MCF 10A (cell line): ENCODE data around the gene PHTF2. TPM values are rescaled to one million over a fixed set of nuclear protein-coding genes. Genes with fewer than 3 reads are reported as not detected.
"Not testable (repeated sequence)": the region's sequence is repeated elsewhere in the genome, so short reads cannot be mapped to it uniquely, and the experiment has no call there.

ENCODE experiments used
- BruUV-seq: library from RNA; stranded (reverse); fragments of 400-500 nt; replicated peaks from 2 replicates; lab custom pipeline; 2021; lab: Mats Ljungman, UMichigan
- CTCF ChIA-PET: fragments of 300-600 bp; sonication (Branson Sonifier 250); formaldehyde crosslinking; extraction: SDS; loops from one replicate; lab custom pipeline; 2021; ENCODE audit warnings: antibody characterized with exemption, inconsistent platforms; lab: Yijun Ruan, JAX
- POLR2A ChIA-PET: fragments of 300-600, 350-650 bp; sonication (Branson Sonifier 250); formaldehyde crosslinking; extraction: SDS; loops from one replicate; lab custom pipeline; 2020; ENCODE audit warnings: antibody characterized with exemption, inconsistent platforms; lab: Yijun Ruan, JAX
- DNase-seq: peaks from one replicate; pipeline ENCODE4 v3.0.0-alpha.2; 2018; ENCODE audit not compliant: unreplicated experiment
- H3K27ac Mint-ChIP-seq: one replicate; pipeline ENCODE4 v1.8.0; 2022; ENCODE audit warnings: mild to moderate bottlenecking, low read depth, mixed read lengths; ENCODE audit not compliant: unreplicated experiment
- H3K27me3 Mint-ChIP-seq: one replicate; pipeline ENCODE4 v1.8.0; 2022; ENCODE audit warnings: mixed read lengths; ENCODE audit not compliant: insufficient read depth, unreplicated experiment
- H3K36me3 Mint-ChIP-seq: one replicate; pipeline ENCODE4 v1.8.0; 2022; ENCODE audit warnings: mild to moderate bottlenecking, moderate library complexity, mixed read lengths; ENCODE audit not compliant: insufficient read depth, unreplicated experiment
- H3K4me1 Mint-ChIP-seq: one replicate; pipeline ENCODE4 v1.8.0; 2022; ENCODE audit warnings: mixed read lengths; ENCODE audit not compliant: insufficient read depth, unreplicated experiment
- H3K4me3 Mint-ChIP-seq: one replicate; pipeline ENCODE4 v1.8.0; 2022; ENCODE audit warnings: mild to moderate bottlenecking, moderate library complexity, mixed read lengths; ENCODE audit not compliant: unreplicated experiment
- H3K9me3 Mint-ChIP-seq: one replicate; pipeline ENCODE4 v1.8.0; 2022; ENCODE audit warnings: mixed read lengths; ENCODE audit not compliant: unreplicated experiment
- CTCF ChIP-seq: fragments of 200-600 bp; IDR thresholded peaks from one replicate; pipeline ENCODE4 v1.8.0; 2022; ENCODE audit warnings: antibody characterized with exemption, mild to moderate bottlenecking; ENCODE audit not compliant: unreplicated experiment
- intact Hi-C: fragments of 100-400 bp; cut with micrococcal nuclease; formaldehyde crosslinking; loops from 2 replicates; pipeline ENCODE4 v1.14.1; 2022
- total RNA-seq: library from RNA; stranded (reverse); gene quantifications from 2 replicates; pipeline ENCODE4 v1.2.3, GENCODE V29; 2022

PHTF2 gene
- total RNA-seq, 1 experiment from 2014 or later: 16.0 TPM

GRCh38 chr7:77995717-77996116, 197.1 kb downstream of the PHTF2 start:
- ChIA-PET POLR2A (no interaction called here), CTCF (interaction anchor here (0.9 kb wide), 1 partner anchor 25 kb away, joined by 4 read pairs; no protein-coding TSS in a partner anchor)
- BruUV-seq: no TSS peak
- TF ChIP-seq CTCF: no peak
- no peaks in the 10 kb centered on the region for H3K36me3 Mint-ChIP-seq
- H3K4me3 Mint-ChIP-seq: no peak overlapping the region
- no peaks in the 10 kb centered on the region for H3K9me3 Mint-ChIP-seq
- intact Hi-C loops: no loop called here
- H3K27ac Mint-ChIP-seq: no peak overlapping the region
- no peaks in the 10 kb centered on the region for H3K4me1 Mint-ChIP-seq
- DNase-seq: no peak
- H3K27me3 Mint-ChIP-seq: peaks cover 20% of the 10 kb centered on the region

GRCh38 chr7:77999168-77999567, 200.6 kb downstream of the PHTF2 start:
- CTCF ChIA-PET: interaction anchor here (1.7 kb wide), 1 partner anchor 21 kb away, joined by 5 read pairs; no protein-coding TSS in a partner anchor
- DNase-seq, H3K4me3 Mint-ChIP-seq, H3K4me1 Mint-ChIP-seq, POLR2A ChIA-PET, H3K36me3 Mint-ChIP-seq, H3K9me3 Mint-ChIP-seq, H3K27ac Mint-ChIP-seq, BruUV-seq, intact Hi-C loops: not testable (repeated sequence)
- H3K27me3 Mint-ChIP-seq: peaks cover 12% of the 10 kb centered on the region

- no peak for DNase-seq
- Mint-ChIP-seq H3K27me3 (no peaks in the 10 kb centered on the region), H3K4me1 (no peaks in the 10 kb centered on the region), H3K36me3 (no peaks in the 10 kb centered on the region), H3K27ac (no peak overlapping the region), H3K4me3 (no peak overlapping the region), H3K9me3 (no peaks in the 10 kb centered on the region)
- BruUV-seq: no TSS peak
- intact Hi-C loops: no loop called here
- TF ChIP-seq CTCF: no peak
- POLR2A ChIA-PET: no interaction called here
- CTCF ChIA-PET: interaction anchor here (0.6 kb wide), 1 partner anchor 38 kb away, joined by 3 read pairs; no protein-coding TSS in a partner anchor
These were observed 203.4 kb downstream of the PHTF2 start for GRCh38 chr7:78002021-78002420.

GRCh38 chr7:78002715-78003114, 204.1 kb downstream of the PHTF2 start:
- Mint-ChIP-seq H3K27me3 (no peaks in the 10 kb centered on the region), H3K4me1 (no peaks in the 10 kb centered on the region), H3K4me3 (no peak overlapping the region), H3K9me3 (no peaks in the 10 kb centered on the region), H3K36me3 (no peaks in the 10 kb centered on the region), H3K27ac (no peak overlapping the region)
- CTCF ChIA-PET: interaction anchor here (0.7 kb wide), 1 partner anchor 367 kb away, joined by 4 read pairs; no protein-coding TSS in a partner anchor
- no TSS peak for BruUV-seq
- intact Hi-C loops: no loop called here
- POLR2A ChIA-PET: no interaction called here
- no peak for TF ChIP-seq CTCF
- DNase-seq: no peak
